Measurements from ENCODE around the gene AUTS2.

DNA sequence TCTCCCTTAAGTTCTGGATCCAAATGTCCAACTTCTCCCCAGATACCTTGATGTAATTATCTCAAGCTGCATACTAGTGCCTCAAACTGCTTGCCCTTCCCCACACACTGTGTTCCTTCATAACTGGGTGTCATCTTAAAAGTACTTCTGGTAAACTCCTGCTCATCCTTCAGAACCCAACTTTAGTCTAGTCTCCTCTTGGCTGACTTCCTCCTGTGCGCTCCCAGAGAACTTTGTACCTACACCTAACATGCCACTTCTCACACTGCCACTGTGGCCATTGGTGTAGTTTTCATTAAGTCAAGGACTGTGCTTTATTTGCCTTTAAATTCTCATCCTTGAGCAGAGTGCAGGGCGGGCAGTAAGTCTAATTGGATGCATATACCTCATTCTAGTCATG lies 958.5 kb downstream of the AUTS2 start:
- TF ChIP-seq, protein P1, sequence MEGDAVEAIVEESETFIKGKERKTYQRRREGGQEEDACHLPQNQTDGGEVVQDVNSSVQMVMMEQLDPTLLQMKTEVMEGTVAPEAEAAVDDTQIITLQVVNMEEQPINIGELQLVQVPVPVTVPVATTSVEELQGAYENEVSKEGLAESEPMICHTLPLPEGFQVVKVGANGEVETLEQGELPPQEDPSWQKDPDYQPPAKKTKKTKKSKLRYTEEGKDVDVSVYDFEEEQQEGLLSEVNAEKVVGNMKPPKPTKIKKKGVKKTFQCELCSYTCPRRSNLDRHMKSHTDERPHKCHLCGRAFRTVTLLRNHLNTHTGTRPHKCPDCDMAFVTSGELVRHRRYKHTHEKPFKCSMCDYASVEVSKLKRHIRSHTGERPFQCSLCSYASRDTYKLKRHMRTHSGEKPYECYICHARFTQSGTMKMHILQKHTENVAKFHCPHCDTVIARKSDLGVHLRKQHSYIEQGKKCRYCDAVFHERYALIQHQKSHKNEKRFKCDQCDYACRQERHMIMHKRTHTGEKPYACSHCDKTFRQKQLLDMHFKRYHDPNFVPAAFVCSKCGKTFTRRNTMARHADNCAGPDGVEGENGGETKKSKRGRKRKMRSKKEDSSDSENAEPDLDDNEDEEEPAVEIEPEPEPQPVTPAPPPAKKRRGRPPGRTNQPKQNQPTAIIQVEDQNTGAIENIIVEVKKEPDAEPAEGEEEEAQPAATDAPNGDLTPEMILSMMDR (IDR thresholded peaks at IDR 0.05) = no peak
- TF ChIP-seq POLR2AphosphoS5 (IDR thresholded peaks at IDR 0.05) (no peak), POLR2A (IDR thresholded peaks at IDR 0.05) (no peak)

Data from breast epithelium (tissue), 3 donors.